HG02763 (cell line): ENCODE results near the gene ATE1.
A peak's percentile ranks its signal among the peaks of the same experiment; 100 is the strongest.
"Not testable (repeated sequence)": the region's sequence is repeated elsewhere in the genome, so short reads cannot be mapped to it uniquely, and the experiment has no call there.

ENCODE experiments used
- ATAC-seq: cut with Tn5 transposase; IDR thresholded peaks from one replicate; pipeline ENCODE4 v1.9.1; 2021; ENCODE audit warnings: mild to moderate bottlenecking, moderate library complexity; ENCODE audit not compliant: unreplicated experiment

The ATE1 gene

GRCh38 chr10:121930268-121931085 lies 2.6 kb upstream of the ATE1 start:
- not testable (repeated sequence) for ATAC-seq

GRCh38 chr10:121929585-121930267 lies 1.9 kb upstream of the ATE1 start:
- ATAC-seq = not testable (repeated sequence)

GRCh38 chr10:121928528-121928884 lies 675 bp upstream of the ATE1 start:
- peak; percentile 9 for ATAC-seq

- peak; percentile 35 for ATAC-seq
Observed at GRCh38 chr10:121927318-121927840, 452 bp downstream of the ATE1 start.

GRCh38 chr10:121926671-121927317 lies 1.0 kb downstream of the ATE1 start:
- ATAC-seq = peak; percentile 1

GRCh38 chr10:121926157-121926556 lies 1.7 kb downstream of the ATE1 start:
- ATAC-seq = no peak

GRCh38 chr10:121921238-121921931 lies 6.4 kb downstream of the ATE1 start:
- ATAC-seq = no peak

GRCh38 chr10:121919666-121920065 lies 8.2 kb downstream of the ATE1 start:
- peak; percentile 66 for ATAC-seq

- not testable (repeated sequence) for ATAC-seq
Observed at GRCh38 chr10:121918800-121919199, 9.0 kb downstream of the ATE1 start.

- ATAC-seq = no peak
Observed at GRCh38 chr10:121914661-121915060, 13.2 kb downstream of the ATE1 start.

- no peak for ATAC-seq
Observed at GRCh38 chr10:121911421-121911697, 16.5 kb downstream of the ATE1 start.

- no peak for ATAC-seq
Observed at GRCh38 chr10:121910673-121911420, 17.0 kb downstream of the ATE1 start.

- ATAC-seq = no peak
Observed at GRCh38 chr10:121904888-121905287, 22.9 kb downstream of the ATE1 start.

- no peak for ATAC-seq
Observed at GRCh38 chr10:121900443-121901174, 27.2 kb downstream of the ATE1 start.

- ATAC-seq = no peak
Observed at GRCh38 chr10:121899727-121900126, 28.1 kb downstream of the ATE1 start.

- ATAC-seq = no peak
Observed at GRCh38 chr10:121891103-121891502, 36.7 kb downstream of the ATE1 start.

GRCh38 chr10:121889212-121889611 lies 38.6 kb downstream of the ATE1 start:
- no peak for ATAC-seq

- ATAC-seq = no peak
Observed at GRCh38 chr10:121886997-121887622, 40.7 kb downstream of the ATE1 start.

GRCh38 chr10:121886181-121886580 lies 41.6 kb downstream of the ATE1 start:
- ATAC-seq = no peak
